ENCODE data around the gene AHRR. TPM values are rescaled to one million over a fixed set of nuclear protein-coding genes. Genes with fewer than 3 reads are reported as not detected.

Gene AHRR
- total RNA-seq, 4 donors from 2014 or later = 0.26 to 9.1 (median 6.6) TPM; not detected in 1

DNA sequence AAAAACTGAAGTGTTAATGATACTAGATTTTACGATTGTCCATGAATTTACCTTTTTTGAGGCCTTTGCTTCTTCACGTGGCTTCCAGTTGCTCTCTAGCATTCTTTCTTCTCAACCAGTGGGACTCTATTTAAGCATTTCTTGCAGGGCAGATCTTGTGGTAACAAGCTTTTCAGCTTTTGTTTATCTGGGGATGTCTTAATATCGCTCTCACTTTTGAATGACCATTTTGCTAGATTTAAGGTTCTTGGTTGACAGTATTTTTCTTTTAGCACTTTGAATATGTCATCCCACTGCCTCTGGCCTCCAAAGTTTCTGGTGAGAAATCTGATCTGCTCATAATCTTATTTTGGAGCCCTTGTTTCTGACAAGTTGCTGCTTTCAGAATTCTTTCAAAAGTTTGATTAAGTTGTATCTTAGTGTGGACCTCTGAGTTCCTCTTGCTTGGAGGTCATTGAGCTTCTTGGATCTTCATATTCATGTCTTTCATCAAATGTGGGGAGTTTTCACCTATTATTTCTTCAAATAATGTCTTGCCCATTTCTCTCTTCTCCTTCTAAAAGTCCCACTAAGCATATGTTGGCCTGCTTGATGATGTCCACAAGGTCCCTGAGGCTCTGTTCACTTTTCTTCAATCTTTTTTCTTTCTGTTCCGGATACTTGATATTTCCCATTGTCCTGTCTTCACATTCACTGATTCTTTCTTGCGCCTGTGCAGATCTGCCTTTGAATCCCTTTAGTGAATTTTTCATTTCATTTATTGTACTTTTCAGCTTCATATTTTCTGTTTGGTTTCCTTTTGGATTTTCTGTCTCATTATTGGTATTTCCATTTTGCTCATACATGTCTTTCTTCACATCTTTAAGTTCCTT is 130.3 kb downstream of the AHRR start:
- intact Hi-C loops (cut with DNase I; ENCODE audit: low total_unique reads) = no loop called here
- Histone ChIP-seq H3K4me1 (no peaks in the 10 kb centered on the region), H3K9me3 (peaks cover 0 to 9% of the 10 kb centered on the region in 2 donors), H3K27ac (no peak overlapping the region), H3K27me3 (no peaks in the 10 kb centered on the region), H3K4me3 (no peak overlapping the region), H3K36me3 (no peaks in the 10 kb centered on the region)
- no peak for TF ChIP-seq POLR2A (IDR thresholded peaks at IDR 0.05)
- TF ChIP-seq, protein P1, sequence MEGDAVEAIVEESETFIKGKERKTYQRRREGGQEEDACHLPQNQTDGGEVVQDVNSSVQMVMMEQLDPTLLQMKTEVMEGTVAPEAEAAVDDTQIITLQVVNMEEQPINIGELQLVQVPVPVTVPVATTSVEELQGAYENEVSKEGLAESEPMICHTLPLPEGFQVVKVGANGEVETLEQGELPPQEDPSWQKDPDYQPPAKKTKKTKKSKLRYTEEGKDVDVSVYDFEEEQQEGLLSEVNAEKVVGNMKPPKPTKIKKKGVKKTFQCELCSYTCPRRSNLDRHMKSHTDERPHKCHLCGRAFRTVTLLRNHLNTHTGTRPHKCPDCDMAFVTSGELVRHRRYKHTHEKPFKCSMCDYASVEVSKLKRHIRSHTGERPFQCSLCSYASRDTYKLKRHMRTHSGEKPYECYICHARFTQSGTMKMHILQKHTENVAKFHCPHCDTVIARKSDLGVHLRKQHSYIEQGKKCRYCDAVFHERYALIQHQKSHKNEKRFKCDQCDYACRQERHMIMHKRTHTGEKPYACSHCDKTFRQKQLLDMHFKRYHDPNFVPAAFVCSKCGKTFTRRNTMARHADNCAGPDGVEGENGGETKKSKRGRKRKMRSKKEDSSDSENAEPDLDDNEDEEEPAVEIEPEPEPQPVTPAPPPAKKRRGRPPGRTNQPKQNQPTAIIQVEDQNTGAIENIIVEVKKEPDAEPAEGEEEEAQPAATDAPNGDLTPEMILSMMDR (IDR thresholded peaks at IDR 0.05) = no peak
- DNase-seq = no peak

DNA sequence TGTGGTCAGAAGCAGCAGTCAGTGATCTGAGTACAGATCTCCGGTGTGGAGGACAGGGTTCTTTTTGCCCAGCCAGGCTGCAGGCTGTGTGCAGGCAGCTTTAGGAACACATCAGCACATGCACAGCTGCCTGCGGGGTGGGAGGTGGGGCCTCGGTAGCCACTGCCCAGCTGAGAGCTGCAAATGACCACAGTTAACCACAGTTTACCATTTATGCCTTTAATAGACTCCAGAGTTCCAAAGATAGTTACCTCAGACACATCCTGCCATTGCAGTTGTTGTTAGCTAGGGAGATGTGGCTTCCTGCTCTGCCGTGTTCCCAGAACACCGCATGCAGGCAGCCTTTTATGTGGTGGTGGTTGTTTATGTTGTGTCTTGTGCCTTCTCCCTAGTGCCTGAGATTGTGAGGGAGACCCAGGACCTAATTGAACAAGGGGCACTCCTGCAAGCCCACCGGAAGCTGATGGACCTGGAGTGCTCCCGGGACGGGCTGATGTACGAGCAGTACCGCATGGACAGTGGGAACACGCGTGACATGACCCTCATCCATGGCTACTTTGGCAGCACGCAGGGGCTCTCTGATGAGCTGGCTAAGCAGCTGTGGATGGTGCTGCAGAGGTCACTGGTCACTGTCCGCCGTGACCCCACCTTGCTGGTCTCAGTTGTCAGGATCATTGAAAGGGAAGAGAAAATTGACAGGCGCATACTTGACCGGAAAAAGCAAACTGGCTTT is 131.6 kb downstream of the AHRR start:
- intact Hi-C loops (cut with DNase I; ENCODE audit: low total_unique reads) = no loop called here
- TF ChIP-seq POLR2A (IDR thresholded peaks at IDR 0.05) = no peak
- TF ChIP-seq, protein P1 (IDR thresholded peaks at IDR 0.05) = no peak
- H3K4me3 ChIP-seq = no peak overlapping the region
- H3K4me1 ChIP-seq = no peaks in the 10 kb centered on the region
- H3K27me3 ChIP-seq = no peaks in the 10 kb centered on the region
- peak in 1 of 2 donors; percentile 8 for DNase-seq
- peaks cover 0 to 9% of the 10 kb centered on the region in 2 donors for H3K9me3 ChIP-seq
- no peaks in the 10 kb centered on the region for H3K36me3 ChIP-seq
- no peak overlapping the region for H3K27ac ChIP-seq

DNA sequence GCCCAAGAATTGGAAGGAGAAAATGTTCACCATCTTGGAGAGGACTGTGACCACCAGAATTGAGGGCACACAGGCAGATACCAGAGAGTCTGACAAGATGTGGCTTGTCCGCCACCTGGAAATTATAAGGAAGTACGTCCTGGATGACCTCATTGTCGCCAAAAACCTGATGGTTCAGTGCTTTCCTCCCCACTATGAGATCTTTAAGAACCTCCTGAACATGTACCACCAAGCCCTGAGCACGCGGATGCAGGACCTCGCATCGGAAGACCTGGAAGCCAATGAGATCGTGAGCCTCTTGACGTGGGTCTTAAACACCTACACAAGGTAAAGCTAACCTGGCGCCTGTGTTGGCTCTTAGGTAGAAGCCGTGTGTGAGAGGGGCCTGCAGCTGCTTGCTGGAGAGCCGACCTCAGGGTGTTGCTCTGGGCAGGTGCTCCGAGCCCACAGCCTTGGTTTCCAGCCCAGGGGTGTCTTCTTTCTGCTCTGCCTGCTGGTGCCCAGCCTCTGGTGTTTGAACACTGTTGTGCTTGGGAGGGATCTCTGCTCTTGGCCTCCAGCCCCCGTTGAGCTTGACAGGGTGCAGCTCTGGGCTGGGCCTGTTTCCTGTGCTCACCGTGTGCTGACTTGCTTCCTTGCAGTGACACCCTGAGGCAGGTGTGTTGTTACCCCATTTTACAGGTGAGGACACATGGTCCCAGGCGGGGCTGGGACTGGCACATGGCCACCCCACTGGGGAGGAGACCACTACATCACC is 132.4 kb downstream of the AHRR start:
- Histone ChIP-seq H3K27me3 (no peaks in the 10 kb centered on the region), H3K36me3 (no peaks in the 10 kb centered on the region), H3K9me3 (peaks cover 0 to 9% of the 10 kb centered on the region in 2 donors), H3K4me3 (no peak overlapping the region), H3K4me1 (no peaks in the 10 kb centered on the region), H3K27ac (no peak overlapping the region)
- intact Hi-C loops (cut with DNase I; ENCODE audit: low total_unique reads) = no loop called here
- no peak for TF ChIP-seq POLR2A (IDR thresholded peaks at IDR 0.05)
- TF ChIP-seq, protein P1 (IDR thresholded peaks at IDR 0.05) = no peak
- DNase-seq = peak in 1 of 2 donors; percentile 6

DNA sequence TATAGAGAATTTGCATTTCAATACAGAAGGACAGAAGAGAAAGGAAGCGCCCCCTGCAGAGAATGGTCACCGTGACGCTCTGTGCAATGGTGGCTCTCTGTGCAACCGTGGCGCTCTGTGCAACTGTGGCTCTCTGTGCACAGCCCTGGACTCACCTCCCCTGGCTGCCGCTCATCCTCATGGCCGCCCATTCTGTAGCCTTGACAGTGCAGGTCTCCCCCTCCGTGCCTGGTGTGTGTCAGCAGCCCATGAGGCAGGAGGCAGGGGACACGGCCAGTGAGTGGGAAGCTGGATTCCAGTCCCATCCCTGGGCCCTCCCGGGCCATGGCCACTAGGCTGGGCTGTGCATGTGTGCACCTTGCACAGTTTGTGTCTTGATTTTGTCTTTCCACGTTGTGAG is 133.4 kb downstream of the AHRR start:
- Histone ChIP-seq H3K4me3 (no peak overlapping the region), H3K9me3 (peaks cover 0 to 9% of the 10 kb centered on the region in 2 donors), H3K27ac (no peak overlapping the region), H3K36me3 (no peaks in the 10 kb centered on the region), H3K4me1 (no peaks in the 10 kb centered on the region), H3K27me3 (no peaks in the 10 kb centered on the region)
- TF ChIP-seq, protein P1 (IDR thresholded peaks at IDR 0.05) = no peak
- TF ChIP-seq POLR2A (IDR thresholded peaks at IDR 0.05) = no peak
- DNase-seq = peak in 1 of 2 donors; percentile 3
- intact Hi-C loops (cut with DNase I; ENCODE audit: low total_unique reads) = no loop called here
